Stimulated activated CD4-positive, alpha-beta T cell treated with anti-CD3 and anti-CD28 coated beads, Interleukin-15, amount 100 ng/mL, for 1 hour (primary cell): ENCODE results near the gene SLC38A4.
"Not testable (repeated sequence)": the region's sequence is repeated elsewhere in the genome, so short reads cannot be mapped to it uniquely, and the experiment has no call there.

ENCODE experiments used
- DNase-seq, 2 donors: peaks; one replicate each; pipeline ENCODE4 v3.0.0-alpha.2; 2020; ENCODE audit warnings: low read depth in 1 of 2, low spot score in 1 of 2

SLC38A4 gene

GRCh38 chr12:46777587-46777986 is 48.2 kb downstream of the SLC38A4 start:
- DNase-seq, result no peak

- DNase-seq, result no peak
These were observed 50.0 kb downstream of the SLC38A4 start for GRCh38 chr12:46775796-46776195.

GRCh38 chr12:46774322-46774633 is 51.5 kb downstream of the SLC38A4 start:
- no peak for DNase-seq

- DNase-seq, result no peak
These were observed 52.0 kb downstream of the SLC38A4 start for GRCh38 chr12:46773586-46774321.

GRCh38 chr12:46771268-46771827 is 54.4 kb downstream of the SLC38A4 start:
- DNase-seq, result no peak

- no peak for DNase-seq
These were observed 55.2 kb downstream of the SLC38A4 start for GRCh38 chr12:46770501-46771183.

- DNase-seq, result no peak
These were observed 61.8 kb downstream of the SLC38A4 start for GRCh38 chr12:46764005-46764404.

- DNase-seq, result no peak
These were observed 62.6 kb downstream of the SLC38A4 start for GRCh38 chr12:46763230-46763629.

- DNase-seq, result no peak
These were observed 71.2 kb downstream of the SLC38A4 start for GRCh38 chr12:46754550-46754949.

GRCh38 chr12:46752396-46752795 is 73.4 kb downstream of the SLC38A4 start:
- no peak for DNase-seq

GRCh38 chr12:46751173-46751572 is 74.6 kb downstream of the SLC38A4 start:
- DNase-seq, result no peak

GRCh38 chr12:46749322-46749721 is 76.5 kb downstream of the SLC38A4 start:
- DNase-seq, result no peak

- DNase-seq, result no peak
These were observed 81.5 kb downstream of the SLC38A4 start for GRCh38 chr12:46744283-46744682.

GRCh38 chr12:46743456-46743855 is 82.3 kb downstream of the SLC38A4 start:
- DNase-seq, result no peak

GRCh38 chr12:46742271-46742670 is 83.5 kb downstream of the SLC38A4 start:
- DNase-seq, result not testable (repeated sequence)

- DNase-seq, result no peak
These were observed 100.5 kb downstream of the SLC38A4 start for GRCh38 chr12:46725332-46725731.

- no peak for DNase-seq
These were observed 102.0 kb downstream of the SLC38A4 start for GRCh38 chr12:46723629-46724419.

- DNase-seq, result no peak
These were observed 103.2 kb downstream of the SLC38A4 start for GRCh38 chr12:46722394-46723185.

- no peak for DNase-seq
These were observed 107.3 kb downstream of the SLC38A4 start for GRCh38 chr12:46718495-46718894.

- no peak for DNase-seq
These were observed 107.9 kb downstream of the SLC38A4 start for GRCh38 chr12:46717868-46718267.

GRCh38 chr12:46717159-46717558 is 108.6 kb downstream of the SLC38A4 start:
- DNase-seq, result no peak
